DOHH2 (cell line): ENCODE results near the gene SBNO2.

Source experiments
- H3F3A ChIP-seq: fragments of 200-600 bp; sonication (generic), shearing (Covaris generic); 2 replicates; pipeline ENCODE4 v1.6.0; 2016; ENCODE audit warnings: antibody characterized with exemption, mild to moderate bottlenecking; ENCODE audit not compliant: control insufficient read depth, insufficient read depth
- H3K27ac ChIP-seq: fragments of 200-600 bp; sonication (generic); 2 replicates; pipeline ENCODE4 v1.5.1; 2014; ENCODE audit warnings: low read depth, mild to moderate bottlenecking, low read length, moderate library complexity
- H3K27me3 ChIP-seq: fragments of 200-600 bp; sonication (generic); 2 replicates; pipeline ENCODE4 v1.6.1; 2014; ENCODE audit warnings: mild to moderate bottlenecking, low read length, mixed read lengths; ENCODE audit not compliant: control insufficient read depth
- H3K36me3 ChIP-seq: fragments of 200-600 bp; sonication (generic); 2 replicates; pipeline ENCODE4 v1.6.1; 2014; ENCODE audit warnings: mild to moderate bottlenecking, low read length, moderate library complexity, mixed read lengths; ENCODE audit not compliant: control insufficient read depth
- H3K4me1 ChIP-seq: fragments of 200-600 bp; sonication (generic); 2 replicates; pipeline ENCODE4 v1.6.1; 2014; ENCODE audit warnings: mild to moderate bottlenecking, low read length, mixed read lengths; ENCODE audit not compliant: control insufficient read depth
- H3K4me2 ChIP-seq: fragments of 200-600 bp; sonication (generic); 2 replicates; pipeline ENCODE4 v1.6.0; 2014; ENCODE audit warnings: mild to moderate bottlenecking, low read length, moderate library complexity
- H3K4me3 ChIP-seq: fragments of 200-600 bp; sonication (generic); 2 replicates; pipeline ENCODE4 v1.5.1; 2014; ENCODE audit warnings: mild to moderate bottlenecking, low read length, mixed read lengths
- H3K79me2 ChIP-seq: fragments of 200-600 bp; sonication (generic); 2 replicates; pipeline ENCODE4 v1.6.1; 2014; ENCODE audit warnings: mild to moderate bottlenecking, low read length, mixed read lengths; ENCODE audit not compliant: control insufficient read depth
- H3K9me2 ChIP-seq: fragments of 200-600 bp; sonication (generic); replicated peaks from 2 replicates; pipeline ENCODE4 v1.6.1; 2014; ENCODE audit warnings: mild to moderate bottlenecking, low read length, mixed read lengths; ENCODE audit not compliant: control insufficient read depth
- H3K9me3 ChIP-seq: fragments of 200-600 bp; sonication (generic); 2 replicates; pipeline ENCODE4 v1.6.1; 2014; ENCODE audit warnings: antibody characterized with exemption, low read length, mixed read lengths; ENCODE audit not compliant: control insufficient read depth, insufficient read depth
- H4K20me1 ChIP-seq: fragments of 200-600 bp; sonication (generic); 2 replicates; pipeline ENCODE4 v1.6.0; 2014; ENCODE audit warnings: low read depth, mild to moderate bottlenecking, antibody characterized with exemption, low read length, moderate library complexity; ENCODE audit not compliant: control insufficient read depth, insufficient read depth
- CTCF ChIP-seq: fragments of 200-600 bp; sonication (generic); IDR thresholded peaks from one replicate; pipeline ENCODE4 v1.5.1; 2014; ENCODE audit warnings: antibody characterized with exemption, mild to moderate bottlenecking, low read depth, low read length; ENCODE audit not compliant: poor library complexity, severe bottlenecking
- EZH2phosphoT487 ChIP-seq: fragments of 200-600 bp; sonication (generic); IDR thresholded peaks from 2 replicates; pipeline ENCODE4 v1.6.1; 2017; ENCODE audit warnings: borderline replicate concordance, mild to moderate bottlenecking, antibody characterized with exemption, low read length, moderate library complexity, mixed read lengths

The SBNO2 gene

GRCh38 chr19:1157931-1158884, 15.9 kb downstream of the SBNO2 start:
- Histone ChIP-seq H3F3A (no peaks in the 10 kb centered on the region), H4K20me1 (no peaks in the 10 kb centered on the region), H3K4me1 (no peaks in the 10 kb centered on the region; the same call in 1 of the 2 replicates), H3K27me3 (no peaks in the 10 kb centered on the region), H3K4me3 (no peak overlapping the region), H3K36me3 (no peaks in the 10 kb centered on the region), H3K79me2 (peaks cover 19% of the 10 kb centered on the region), H3K27ac (no peak overlapping the region), H3K9me3 (no peaks in the 10 kb centered on the region), H3K4me2 (no peak overlapping the region), H3K9me2 (no peaks in the 10 kb centered on the region)
- TF ChIP-seq CTCF (no peak), EZH2phosphoT487 (no peak)

GRCh38 chr19:1156830-1157615, 17.0 kb downstream of the SBNO2 start:
- Histone ChIP-seq H3K4me1 (no peaks in the 10 kb centered on the region), H4K20me1 (no peaks in the 10 kb centered on the region)

GRCh38 chr19:1156305-1156801, 17.7 kb downstream of the SBNO2 start:
- no peaks in the 10 kb centered on the region; the same call in 1 of the 2 replicates for H3K36me3 ChIP-seq
- no peaks in the 10 kb centered on the region for H3K9me3 ChIP-seq
- H3F3A ChIP-seq: no peaks in the 10 kb centered on the region
- H3K4me1 ChIP-seq: no peaks in the 10 kb centered on the region
- no peak overlapping the region for H3K4me2 ChIP-seq
- no peaks in the 10 kb centered on the region for H3K27me3 ChIP-seq
- no peak overlapping the region for H3K27ac ChIP-seq
- no peak for TF ChIP-seq CTCF
- no peak for TF ChIP-seq EZH2phosphoT487
- H3K4me3 ChIP-seq: no peak overlapping the region
- H4K20me1 ChIP-seq: no peaks in the 10 kb centered on the region
- peaks cover 11% of the 10 kb centered on the region for H3K79me2 ChIP-seq
- H3K9me2 ChIP-seq: no peaks in the 10 kb centered on the region

More at GRCh38 chr19:1156830-1157615, 17.0 kb downstream of the SBNO2 start:
- Histone ChIP-seq H3K9me2 (no peaks in the 10 kb centered on the region), H3K27ac (no peak overlapping the region), H3K27me3 (no peaks in the 10 kb centered on the region), H3K4me3 (no peak overlapping the region), H3K36me3 (no peaks in the 10 kb centered on the region; the same call in 1 of the 2 replicates), H3K9me3 (no peaks in the 10 kb centered on the region), H3K79me2 (peaks cover 11% of the 10 kb centered on the region), H3F3A (no peaks in the 10 kb centered on the region), H3K4me2 (no peak overlapping the region)
- TF ChIP-seq EZH2phosphoT487 (no peak), CTCF (no peak)
